Lung (tissue), 12 donors: Measurements from ENCODE around the gene GNG14. TPM values are rescaled to one million over a fixed set of nuclear protein-coding genes. Genes with fewer than 3 reads are reported as not detected.
"Not testable (repeated sequence)": the region's sequence is repeated elsewhere in the genome, so short reads cannot be mapped to it uniquely, and the experiment has no call there.

Experiments used
- ATAC-seq: fragments of 200-7000 bp; cut with Tn5 transposase; one replicate; pipeline ENCODE4 v1.9.1; 2020; ENCODE audit warnings: moderate number of reproducible peaks; ENCODE audit not compliant: insufficient read depth, low FRiP score
- DNase-seq, 3 donors: peaks; one replicate each; pipeline ENCODE4 v3.0.0-alpha.2; 2013 to 2017
- H3K27ac ChIP-seq, 2 donors: one replicate each; pipeline ENCODE4 v1.5.1; 2013; ENCODE audit warnings: mild to moderate bottlenecking in 2 of 2, moderate library complexity in 2 of 2, control low read depth in 1 of 2, inconsistent platforms in 1 of 2, low read depth in 1 of 2, low read length in 1 of 2
- H3K27me3 ChIP-seq, 3 donors: one replicate each; pipeline ENCODE4 v1.5.1; 2013; ENCODE audit warnings: low read length in 2 of 3; ENCODE audit not compliant: control insufficient read depth in 3 of 3, insufficient read depth in 3 of 3
- H3K36me3 ChIP-seq, 4 donors: one replicate each; pipeline ENCODE4 v1.5.1; 2013; ENCODE audit warnings: low read length in 4 of 4, mild to moderate bottlenecking in 1 of 4, moderate library complexity in 1 of 4; ENCODE audit not compliant: control insufficient read depth in 4 of 4, insufficient read depth in 4 of 4
- H3K4me1 ChIP-seq, 5 donors: one replicate each; pipeline ENCODE4 v1.5.1; 2013; ENCODE audit warnings: low read length in 5 of 5, mild to moderate bottlenecking in 2 of 5, moderate library complexity in 1 of 5; ENCODE audit not compliant: control insufficient read depth in 5 of 5, insufficient read depth in 5 of 5
- H3K4me3 ChIP-seq: one replicate; pipeline ENCODE4 v1.5.1; 2013; ENCODE audit warnings: mild to moderate bottlenecking, control low read depth, moderate library complexity
- H3K9ac ChIP-seq, 2 donors: one replicate each; pipeline ENCODE4 v1.5.1; 2013; ENCODE audit warnings: low read length in 2 of 2, control low read depth in 1 of 2; ENCODE audit not compliant: insufficient read depth in 1 of 2
- H3K9me3 ChIP-seq, 4 donors: one replicate each; pipeline ENCODE4 v1.5.1; 2013; ENCODE audit warnings: low read length in 3 of 4, mild to moderate bottlenecking in 1 of 4, moderate library complexity in 1 of 4; ENCODE audit not compliant: control insufficient read depth in 4 of 4, insufficient read depth in 3 of 4
- WGBS, 2 donors: extraction: QIAGEN DNeasy Blood & Tissue Kit; methylation state at CpG; one replicate each; pipeline ENCODE4 v1.1.7; 2013; 5-methylcytosine and 5-hydroxymethylcytosine counted together
- polyA plus RNA-seq, 2 donors: library from polyadenylated mRNA; stranded (reverse); fragments of 200-250 nt; gene quantifications; one replicate each; pipeline ENCODE4 v1.2.1, GENCODE V29; 2013
- total RNA-seq, 2 donors: library from RNA; depleted of rRNA in 1 of 2; stranded (reverse); fragments of >200 nt in 1 of 2; gene quantifications; one replicate each; pipeline ENCODE4 v1.2.1, GENCODE V29; 2014 to 2021
- TF ChIP-seq, protein P1 (sequence below): IDR thresholded peaks from 2 replicates; pipeline ENCODE4 v1.5.1; 2012; ENCODE audit warnings: mild to moderate bottlenecking; ENCODE audit errors: control extremely low read depth, extremely low read depth
- donor health status: control.
- donor health status: control.
- donor health status: Bipolar disorder and iron deficiency.
- donor health status: healthy.
- donor health status: DM: yes; HTN: yes; CAD: no.

GNG14 gene
- total and polyA plus RNA-seq, 4 donors = not detected

DNA sequence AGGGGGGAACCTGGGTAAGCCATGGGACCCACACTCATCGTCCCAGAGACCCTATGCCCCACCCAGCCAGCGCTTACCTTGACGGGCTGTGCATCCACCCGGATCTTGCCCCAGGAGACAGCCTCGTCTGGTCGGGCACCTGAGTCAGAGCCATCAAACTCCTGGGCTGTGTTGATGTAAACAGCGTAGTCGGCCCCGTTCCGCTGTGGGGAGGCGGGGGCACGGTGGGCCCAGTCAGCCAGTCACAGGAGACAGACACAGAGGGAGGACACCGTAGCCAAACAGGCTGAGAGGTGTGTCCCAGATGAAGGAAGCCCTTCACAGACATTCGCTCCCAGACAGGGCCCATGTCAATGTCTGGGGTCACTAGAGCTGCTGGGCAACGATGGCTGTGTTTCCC lies 11.9 kb upstream of the GNG14 start:
- Histone ChIP-seq H3K27ac (no peak overlapping the region), H3K4me1 (peaks cover 0 to 2% (median 0%) of the 10 kb centered on the region in 5 donors), H3K9ac (no peak overlapping the region), H3K36me3 (peaks cover 12 to 53% (median 41%) of the 10 kb centered on the region in 4 donors), H3K27me3 (no peaks in the 10 kb centered on the region), H3K9me3 (no peaks in the 10 kb centered on the region), H3K4me3 (no peak overlapping the region)
- TF ChIP-seq, protein P1, sequence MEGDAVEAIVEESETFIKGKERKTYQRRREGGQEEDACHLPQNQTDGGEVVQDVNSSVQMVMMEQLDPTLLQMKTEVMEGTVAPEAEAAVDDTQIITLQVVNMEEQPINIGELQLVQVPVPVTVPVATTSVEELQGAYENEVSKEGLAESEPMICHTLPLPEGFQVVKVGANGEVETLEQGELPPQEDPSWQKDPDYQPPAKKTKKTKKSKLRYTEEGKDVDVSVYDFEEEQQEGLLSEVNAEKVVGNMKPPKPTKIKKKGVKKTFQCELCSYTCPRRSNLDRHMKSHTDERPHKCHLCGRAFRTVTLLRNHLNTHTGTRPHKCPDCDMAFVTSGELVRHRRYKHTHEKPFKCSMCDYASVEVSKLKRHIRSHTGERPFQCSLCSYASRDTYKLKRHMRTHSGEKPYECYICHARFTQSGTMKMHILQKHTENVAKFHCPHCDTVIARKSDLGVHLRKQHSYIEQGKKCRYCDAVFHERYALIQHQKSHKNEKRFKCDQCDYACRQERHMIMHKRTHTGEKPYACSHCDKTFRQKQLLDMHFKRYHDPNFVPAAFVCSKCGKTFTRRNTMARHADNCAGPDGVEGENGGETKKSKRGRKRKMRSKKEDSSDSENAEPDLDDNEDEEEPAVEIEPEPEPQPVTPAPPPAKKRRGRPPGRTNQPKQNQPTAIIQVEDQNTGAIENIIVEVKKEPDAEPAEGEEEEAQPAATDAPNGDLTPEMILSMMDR = no peak
- ATAC-seq (no peak), DNase-seq (no peak)
- 93 to 95% methylated on average over 15 of the region's 15 CpGs for WGBS, 2 donors

DNA sequence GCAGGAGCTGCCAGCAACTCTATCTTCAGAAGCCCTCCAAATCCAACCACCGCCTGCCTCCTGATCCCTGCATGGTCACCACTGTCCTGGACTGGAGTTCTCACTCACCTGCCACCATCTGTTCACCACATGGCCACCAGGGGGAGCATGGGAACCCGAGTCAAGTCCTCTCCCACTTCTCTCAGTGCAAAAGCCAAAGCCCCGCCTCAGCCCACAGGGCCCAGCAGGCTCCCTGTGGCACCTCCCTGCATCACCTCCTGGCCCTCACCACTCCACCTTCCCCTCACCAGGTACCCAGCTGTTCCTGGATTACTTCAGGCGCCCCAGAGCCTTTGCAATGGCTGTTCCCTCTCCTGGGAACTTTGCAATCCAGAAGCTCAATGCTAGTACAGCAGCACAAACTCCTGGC lies 11.4 kb upstream of the GNG14 start:
- DNase-seq (peak; percentile 73 to 83 (median 75)), ATAC-seq (peak; percentile 58)
- no peaks in the 10 kb centered on the region for H3K9me3 ChIP-seq
- peaks cover 0 to 3% (median 0%) of the 10 kb centered on the region in 5 donors for H3K4me1 ChIP-seq
- H3K4me3 ChIP-seq = no peak overlapping the region
- 31 to 36% methylated on average over 4 of the region's 4 CpGs for WGBS, 2 donors
- H3K9ac ChIP-seq = no peak overlapping the region
- TF ChIP-seq, protein P1 = peak; percentile 15
- H3K27ac ChIP-seq = no peak overlapping the region
- no peaks in the 10 kb centered on the region for H3K27me3 ChIP-seq
- peaks cover 12 to 53% (median 41%) of the 10 kb centered on the region in 4 donors for H3K36me3 ChIP-seq

DNA sequence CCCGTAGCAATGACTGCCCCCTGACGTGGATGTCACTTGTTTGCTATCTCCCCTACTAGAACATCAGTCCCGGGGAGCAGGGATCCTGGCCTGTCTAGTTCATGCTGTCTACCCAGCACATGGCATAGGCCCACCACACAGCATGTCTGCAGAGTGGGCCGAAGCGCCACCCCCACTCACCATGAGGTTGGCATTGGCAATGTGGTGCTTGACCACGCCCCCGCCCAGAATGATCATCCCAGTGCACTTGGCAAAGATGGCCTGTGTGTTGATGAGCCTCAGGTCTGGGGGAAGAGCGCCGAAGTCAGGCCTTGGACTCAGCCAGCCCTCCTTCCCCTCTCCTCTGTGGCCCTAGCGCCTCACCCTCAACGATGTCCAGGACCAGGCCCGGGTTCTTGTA lies 10.9 kb upstream of the GNG14 start:
- Histone ChIP-seq H3K36me3 (peaks cover 12 to 53% (median 40%) of the 10 kb centered on the region in 4 donors), H3K4me1 (peaks cover 0 to 3% (median 0%) of the 10 kb centered on the region in 5 donors), H3K27ac (no peak overlapping the region), H3K27me3 (no peaks in the 10 kb centered on the region), H3K9me3 (no peaks in the 10 kb centered on the region), H3K4me3 (no peak overlapping the region), H3K9ac (no peak overlapping the region)
- no peak for DNase-seq
- TF ChIP-seq, protein P1 = no peak
- WGBS, 2 donors = 95 to 97% methylated on average over 12 of the region's 12 CpGs
- ATAC-seq = no peak

DNA sequence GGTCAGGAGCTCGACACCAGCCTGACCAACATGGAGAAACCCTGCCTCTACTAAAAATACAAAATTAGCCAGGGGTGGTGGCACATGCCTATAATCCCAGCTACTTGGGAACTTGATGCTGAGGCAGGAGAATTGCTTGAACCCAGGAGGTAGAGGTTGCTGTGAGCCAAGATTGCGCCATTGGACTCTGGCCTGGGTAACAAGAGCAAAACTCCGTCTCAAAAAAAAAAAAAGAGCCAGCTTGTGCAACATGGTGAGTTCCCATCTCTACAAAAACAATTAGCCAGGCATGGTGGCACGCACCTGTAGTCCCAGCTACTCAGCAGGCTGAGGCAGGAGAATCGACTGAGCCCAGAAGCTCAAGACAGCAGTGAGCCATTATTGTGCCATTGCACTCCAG lies 9.8 kb upstream of the GNG14 start:
- H3K9me3 ChIP-seq, DNase-seq, ATAC-seq, H3K27me3 ChIP-seq, H3K9ac ChIP-seq, H3K4me3 ChIP-seq, H3K27ac ChIP-seq, H3K4me1 ChIP-seq: not testable (repeated sequence)
- WGBS, 2 donors = 75 to 84% methylated on average over 5 of the region's 5 CpGs
- peaks cover 12 to 49% (median 35%) of the 10 kb centered on the region in 4 donors for H3K36me3 ChIP-seq
